ENCODE results near the gene EDEM1.

EDEM1 gene

DNA sequence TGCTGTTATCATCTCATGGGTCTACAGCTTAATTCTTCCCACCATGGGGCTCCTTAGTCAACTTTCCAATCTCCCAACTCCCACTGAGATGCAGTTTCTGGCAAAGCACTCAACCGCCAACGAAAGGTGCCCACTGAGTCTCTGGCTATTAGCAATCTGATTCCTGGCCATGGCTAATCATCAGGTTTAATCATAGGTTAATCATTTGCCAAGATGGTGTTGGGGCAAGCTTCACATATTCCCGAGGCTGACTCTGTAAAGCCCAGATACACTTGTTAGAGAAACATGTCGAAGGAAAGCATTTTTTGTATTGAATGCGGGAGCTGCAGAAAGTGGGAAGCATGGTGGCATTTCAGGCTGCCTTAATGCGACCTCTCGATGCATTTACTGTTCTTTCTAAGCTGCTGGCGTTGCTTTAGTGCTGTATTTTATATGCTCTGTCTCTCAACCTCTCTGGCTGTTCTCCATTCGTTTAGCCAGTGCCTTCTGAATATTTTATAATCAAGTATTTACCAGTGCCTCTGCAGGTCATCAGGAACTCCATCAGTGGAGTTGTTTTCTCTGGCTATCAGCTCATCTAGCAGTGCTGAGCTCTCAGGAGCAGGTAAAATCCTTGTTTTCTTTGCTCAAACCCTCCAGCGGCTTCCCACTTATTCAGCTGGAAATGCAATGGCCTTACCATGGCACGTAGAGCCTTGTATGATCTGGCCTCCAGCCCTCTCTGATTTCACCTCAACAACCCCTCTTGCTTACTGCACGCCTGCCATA lies 67.0 kb downstream of the EDEM1 start:
- no peak overlapping the region for H3K9ac ChIP-seq (ENCODE audit: low read depth, low read length, poor library complexity, severe bottlenecking)
- no peaks in the 10 kb centered on the region for H3K27me3 ChIP-seq (ENCODE audit: insufficient read depth, low read length, poor library complexity, severe bottlenecking)
- no peaks in the 10 kb centered on the region for H3F3A ChIP-seq (ENCODE audit: low read depth)
- H3K9me2 ChIP-seq (replicated peaks; ENCODE audit: low read depth, low read length): no peaks in the 10 kb centered on the region
- no peaks in the 10 kb centered on the region for H3K9me3 ChIP-seq (ENCODE audit: insufficient read depth, low read depth, low read length)
- H3K4me2 ChIP-seq (ENCODE audit: low read depth, low read length, poor library complexity, severe bottlenecking): no peak overlapping the region
- H3K79me2 ChIP-seq (ENCODE audit: insufficient read depth, low read length): no peaks in the 10 kb centered on the region
- H3K4me3 ChIP-seq (ENCODE audit: low read length, poor library complexity, severe bottlenecking): no peak overlapping the region
- no peak for TF ChIP-seq CTCF (conservative IDR thresholded peaks at IDR 0.05; ENCODE audit: low read length)
- no peak for TF ChIP-seq EZH2phosphoT487 (IDR thresholded peaks at IDR 0.05; ENCODE audit: borderline replicate concordance)
- H3K36me3 ChIP-seq (ENCODE audit: insufficient read depth, low read length): no peaks in the 10 kb centered on the region
- no peaks in the 10 kb centered on the region for H3K4me1 ChIP-seq (ENCODE audit: insufficient read depth, low read length, poor library complexity, severe bottlenecking)
- H4K20me1 ChIP-seq (ENCODE audit: insufficient read depth, low read length, poor library complexity, severe bottlenecking): no peaks in the 10 kb centered on the region
- H2AFZ ChIP-seq (ENCODE audit: low read length): no peak overlapping the region

- Histone ChIP-seq H4K20me1 (ENCODE audit: insufficient read depth, low read length, poor library complexity, severe bottlenecking) (no peaks in the 10 kb centered on the region), H3K36me3 (ENCODE audit: insufficient read depth, low read length) (no peaks in the 10 kb centered on the region), H3K9me3 (ENCODE audit: insufficient read depth, low read depth, low read length) (no peaks in the 10 kb centered on the region), H3K4me2 (ENCODE audit: low read depth, low read length, poor library complexity, severe bottlenecking) (no peak overlapping the region), H3K9ac (ENCODE audit: low read depth, low read length, poor library complexity, severe bottlenecking) (no peak overlapping the region), H3K27me3 (ENCODE audit: insufficient read depth, low read length, poor library complexity, severe bottlenecking) (no peaks in the 10 kb centered on the region), H3K79me2 (ENCODE audit: insufficient read depth, low read length) (no peaks in the 10 kb centered on the region), H2AFZ (ENCODE audit: low read length) (no peak overlapping the region), H3K9me2 (replicated peaks; ENCODE audit: low read depth, low read length) (no peaks in the 10 kb centered on the region), H3F3A (ENCODE audit: low read depth) (no peaks in the 10 kb centered on the region), H3K4me3 (ENCODE audit: low read length, poor library complexity, severe bottlenecking) (no peak overlapping the region), H3K4me1 (ENCODE audit: insufficient read depth, low read length, poor library complexity, severe bottlenecking) (no peaks in the 10 kb centered on the region)
- TF ChIP-seq EZH2phosphoT487 (IDR thresholded peaks at IDR 0.05; ENCODE audit: borderline replicate concordance) (no peak), CTCF (conservative IDR thresholded peaks at IDR 0.05; ENCODE audit: low read length) (no peak)
Observed at GRCh38 chr3:5255404-5256344, 68.2 kb downstream of the EDEM1 start.

GRCh38 chr3:5258526-5258925 lies 71.0 kb downstream of the EDEM1 start:
- Histone ChIP-seq H3K4me1 (ENCODE audit: insufficient read depth, low read length, poor library complexity, severe bottlenecking) (no peaks in the 10 kb centered on the region), H2AFZ (ENCODE audit: low read length) (no peak overlapping the region), H3K4me2 (ENCODE audit: low read depth, low read length, poor library complexity, severe bottlenecking) (no peak overlapping the region), H3K9me2 (replicated peaks; ENCODE audit: low read depth, low read length) (no peaks in the 10 kb centered on the region), H3F3A (ENCODE audit: low read depth) (no peaks in the 10 kb centered on the region), H3K9ac (ENCODE audit: low read depth, low read length, poor library complexity, severe bottlenecking) (no peak overlapping the region), H3K79me2 (ENCODE audit: insufficient read depth, low read length) (no peaks in the 10 kb centered on the region), H3K36me3 (ENCODE audit: insufficient read depth, low read length) (no peaks in the 10 kb centered on the region), H3K9me3 (ENCODE audit: insufficient read depth, low read depth, low read length) (no peaks in the 10 kb centered on the region), H3K4me3 (ENCODE audit: low read length, poor library complexity, severe bottlenecking) (no peak overlapping the region), H3K27me3 (ENCODE audit: insufficient read depth, low read length, poor library complexity, severe bottlenecking) (no peaks in the 10 kb centered on the region), H4K20me1 (ENCODE audit: insufficient read depth, low read length, poor library complexity, severe bottlenecking) (no peaks in the 10 kb centered on the region)
- TF ChIP-seq CTCF (conservative IDR thresholded peaks at IDR 0.05; ENCODE audit: low read length): no peak
- no peak for TF ChIP-seq EZH2phosphoT487 (IDR thresholded peaks at IDR 0.05; ENCODE audit: borderline replicate concordance)
